ENCODE measurements around the gene ADIPOR2. TPM values are rescaled to one million over a fixed set of nuclear protein-coding genes. Genes with fewer than 3 reads are reported as not detected.

Gene ADIPOR2
- polyA plus RNA-seq, 3 donors: 3.9 to 14.6 (median 6.2) TPM

GRCh38 chr12:1819050-1819449 lies 128.2 kb downstream of the ADIPOR2 start:
- H2AFZ ChIP-seq (ENCODE audit: insufficient read depth, low read depth, low read length, poor library complexity, severe bottlenecking): no peak overlapping the region
- 83% methylated on average over 7 of the region's 9 CpGs for WGBS (ENCODE audit: insufficient coverage)
- intact Hi-C loops (cut with micrococcal nuclease): loop anchor here in 1 of 2 donors (10.0 kb wide), 1 partner anchor 526 kb away; no protein-coding TSS in a partner anchor
- no peak overlapping the region for H3K4me2 ChIP-seq (replicated peaks; ENCODE audit: extremely low read depth, low read length, poor library complexity, severe bottlenecking)
- Mint-ChIP-seq H3K27ac (no peak overlapping the region), H3K9me3 (peaks cover 2 to 7% (median 4%) of the 10 kb centered on the region in 7 donors), H3K36me3 (peaks cover 7 to 10% of the 10 kb centered on the region in 2 donors), H3K27me3 (ENCODE audit: low read depth in 3 of 3) (peaks cover 35 to 42% (median 39%) of the 10 kb centered on the region in 3 donors), H3K4me3 (peak overlapping the region in 1 of 2 donors; percentile 83), H3K4me1 (peaks cover 34% of the 10 kb centered on the region)
- no peaks in the 10 kb centered on the region for H3K79me2 ChIP-seq (ENCODE audit: insufficient read depth, low read length)
- no peak overlapping the region for H3K4me3 ChIP-seq (replicated peaks in 1 of 3; ENCODE audit: low read depth in 2 of 3, low read length in 3 of 3)
- no peaks in the 10 kb centered on the region for H4K20me1 ChIP-seq (ENCODE audit: insufficient read depth, low read length)
- no peaks in the 10 kb centered on the region for H3K36me3 ChIP-seq (replicated peaks in 1 of 2; ENCODE audit: control insufficient read depth in 1 of 2, insufficient read depth in 2 of 2, low read length in 2 of 2)
- peaks cover 14 to 28% of the 10 kb centered on the region in 2 donors for H3K4me1 ChIP-seq (ENCODE audit: control insufficient read depth in 1 of 2, insufficient read depth in 2 of 2, low read length in 2 of 2)
- no peak for TF ChIP-seq CTCF (IDR thresholded peaks at IDR 0.05)
- H3K27ac ChIP-seq (ENCODE audit: low read depth in 1 of 2, low read length in 2 of 2): no peak overlapping the region
- DNase-seq: no peak
- no peaks in the 10 kb centered on the region for H3K9me3 ChIP-seq (replicated peaks in 1 of 2; ENCODE audit: control insufficient read depth in 1 of 2, insufficient read depth in 1 of 2, low read length in 2 of 2)
- no peak overlapping the region for H3K9ac ChIP-seq (ENCODE audit: insufficient read depth, low read length, poor library complexity, severe bottlenecking)
- H3K27me3 ChIP-seq (ENCODE audit: control insufficient read depth in 2 of 2, insufficient read depth in 2 of 2, low read length in 2 of 2): peaks cover 10 to 36% of the 10 kb centered on the region in 2 donors

- Mint-ChIP-seq H3K4me1 (peaks cover 29% of the 10 kb centered on the region), H3K36me3 (peaks cover 5 to 7% of the 10 kb centered on the region in 2 donors), H3K4me3 (peak overlapping the region in 1 of 2 donors; percentile 83), H3K9me3 (peaks cover 2 to 7% (median 3%) of the 10 kb centered on the region in 7 donors), H3K27ac (peak overlapping the region in 1 of 7 donors; percentile 35), H3K27me3 (ENCODE audit: low read depth in 3 of 3) (peaks cover 33 to 42% (median 39%) of the 10 kb centered on the region in 3 donors)
- no peak overlapping the region for H3K4me2 ChIP-seq (replicated peaks; ENCODE audit: extremely low read depth, low read length, poor library complexity, severe bottlenecking)
- H3K27me3 ChIP-seq (ENCODE audit: control insufficient read depth in 2 of 2, insufficient read depth in 2 of 2, low read length in 2 of 2): peaks cover 10 to 36% of the 10 kb centered on the region in 2 donors
- H2AFZ ChIP-seq (ENCODE audit: insufficient read depth, low read depth, low read length, poor library complexity, severe bottlenecking): no peak overlapping the region
- H3K9ac ChIP-seq (ENCODE audit: insufficient read depth, low read length, poor library complexity, severe bottlenecking): no peak overlapping the region
- WGBS (ENCODE audit: insufficient coverage): 70% methylated on average over 5 of the region's 6 CpGs
- no peaks in the 10 kb centered on the region for H3K79me2 ChIP-seq (ENCODE audit: insufficient read depth, low read length)
- no peak overlapping the region for H3K4me3 ChIP-seq (replicated peaks in 1 of 3; ENCODE audit: low read depth in 2 of 3, low read length in 3 of 3)
- H3K9me3 ChIP-seq (replicated peaks in 1 of 2; ENCODE audit: control insufficient read depth in 1 of 2, insufficient read depth in 1 of 2, low read length in 2 of 2): no peaks in the 10 kb centered on the region
- H3K36me3 ChIP-seq (replicated peaks in 1 of 2; ENCODE audit: control insufficient read depth in 1 of 2, insufficient read depth in 2 of 2, low read length in 2 of 2): no peaks in the 10 kb centered on the region
- H3K4me1 ChIP-seq (ENCODE audit: control insufficient read depth in 1 of 2, insufficient read depth in 2 of 2, low read length in 2 of 2): peaks cover 9 to 23% of the 10 kb centered on the region in 2 donors
- intact Hi-C loops (cut with micrococcal nuclease): loop anchor here in 1 of 2 donors (10.0 kb wide), 1 partner anchor 525 kb away; no protein-coding TSS in a partner anchor
- no peak for DNase-seq
- H4K20me1 ChIP-seq (ENCODE audit: insufficient read depth, low read length): no peaks in the 10 kb centered on the region
- no peak overlapping the region for H3K27ac ChIP-seq (ENCODE audit: low read depth in 1 of 2, low read length in 2 of 2)
- no peak for TF ChIP-seq CTCF (IDR thresholded peaks at IDR 0.05)
Measured at GRCh38 chr12:1819571-1819970, 128.7 kb downstream of the ADIPOR2 start.
